Neural progenitor cell (in vitro differentiated cells): ENCODE data around the gene SPECC1L. TPM values are rescaled to one million over a fixed set of nuclear protein-coding genes. Genes with fewer than 3 reads are reported as not detected.

Source experiments
- DNase-seq: peaks from one replicate; pipeline ENCODE4 v3.0.0-alpha.2; 2016; ENCODE audit warnings: low spot score
- H2AFZ ChIP-seq: fragments of 200-600 bp; sonication (generic); replicated peaks from 2 replicates; pipeline ENCODE4 v1.6.1; 2016; ENCODE audit warnings: antibody characterized with exemption
- H3F3A ChIP-seq: fragments of 200-600 bp; sonication (generic); 2 replicates; pipeline ENCODE4 v1.6.1; 2016; ENCODE audit warnings: antibody characterized with exemption, low read depth
- H3K27ac ChIP-seq: fragments of 200-600 bp; sonication (generic); 2 replicates; pipeline ENCODE4 v1.5.1; 2016; ENCODE audit warnings: mild to moderate bottlenecking
- H3K27me3 ChIP-seq: fragments of 200-600 bp; sonication (generic); 2 replicates; pipeline ENCODE4 v1.6.1; 2016; ENCODE audit warnings: mild to moderate bottlenecking, moderate library complexity
- H3K36me3 ChIP-seq: fragments of 200-600 bp; sonication (generic); 2 replicates; pipeline ENCODE4 v1.5.1; 2016
- H3K4me1 ChIP-seq: fragments of 200-600 bp; sonication (generic); 2 replicates; pipeline ENCODE4 v1.6.1; 2016; ENCODE audit warnings: mixed run types
- H3K4me2 ChIP-seq: fragments of 200-600 bp; sonication (generic); 2 replicates; pipeline ENCODE4 v1.6.1; 2016
- H3K4me3 ChIP-seq: fragments of 200-600 bp; sonication (generic); 2 replicates; pipeline ENCODE4 v1.5.1; 2016
- H3K79me2 ChIP-seq: fragments of 200-600 bp; sonication (generic); 2 replicates; pipeline ENCODE4 v1.6.1; 2016; ENCODE audit warnings: low read depth
- H3K9ac ChIP-seq: fragments of 200-600 bp; sonication (generic); 2 replicates; pipeline ENCODE4 v1.6.1; 2016
- H3K9me3 ChIP-seq: fragments of 200-600 bp; sonication (generic); 2 replicates; pipeline ENCODE4 v1.5.1; 2016; ENCODE audit warnings: low read depth
- H4K20me1 ChIP-seq: fragments of 200-600 bp; sonication (generic); 2 replicates; pipeline ENCODE4 v1.6.1; 2016; ENCODE audit warnings: low read depth
- H3K27ac Mint-ChIP-seq: 3 replicates; pipeline ENCODE4 v1.8.0; 2021; ENCODE audit warnings: mixed read lengths
- H3K27me3 Mint-ChIP-seq: 2 replicates; pipeline ENCODE4 v1.8.0; 2022; ENCODE audit warnings: low read depth, mild to moderate bottlenecking, inconsistent platforms, moderate library complexity, mixed read lengths; ENCODE audit not compliant: insufficient read depth
- H3K36me3 Mint-ChIP-seq: 3 replicates; pipeline ENCODE4 v1.8.0; 2021; ENCODE audit warnings: mixed read lengths
- H3K4me1 Mint-ChIP-seq: 3 replicates; pipeline ENCODE4 v1.8.0; 2021; ENCODE audit warnings: mixed read lengths
- H3K4me3 Mint-ChIP-seq: 3 replicates; pipeline ENCODE4 v1.8.0; 2021; ENCODE audit warnings: mild to moderate bottlenecking, moderate library complexity, mixed read lengths
- H3K9me3 Mint-ChIP-seq: 3 replicates; pipeline ENCODE4 v1.8.0; 2020; ENCODE audit warnings: mixed read lengths
- CTCF ChIP-seq: fragments of 200-600 bp; sonication (generic); IDR thresholded peaks from 2 replicates; pipeline ENCODE4 v1.5.1; 2017; ENCODE audit warnings: antibody characterized with exemption, mild to moderate bottlenecking
- EZH2 ChIP-seq: fragments of 200-600 bp; sonication (generic); IDR thresholded peaks from 2 replicates; pipeline ENCODE4 v1.6.1; 2017; ENCODE audit warnings: antibody characterized with exemption, mild to moderate bottlenecking, moderate library complexity
- EZH2phosphoT487 ChIP-seq: fragments of 200-600 bp; sonication (generic); IDR thresholded peaks from 2 replicates; pipeline ENCODE4 v1.6.1; 2017; ENCODE audit warnings: antibody characterized with exemption
- total RNA-seq: library from RNA; depleted of rRNA; stranded (reverse); fragments of >200 nt; gene quantifications from 2 replicates; pipeline ENCODE4 v1.2.3, GENCODE V29; 2015; ENCODE audit warnings: low replicate concordance

SPECC1L gene
- total RNA-seq, 1 donor from 2014 or later = 48.9 TPM

DNA sequence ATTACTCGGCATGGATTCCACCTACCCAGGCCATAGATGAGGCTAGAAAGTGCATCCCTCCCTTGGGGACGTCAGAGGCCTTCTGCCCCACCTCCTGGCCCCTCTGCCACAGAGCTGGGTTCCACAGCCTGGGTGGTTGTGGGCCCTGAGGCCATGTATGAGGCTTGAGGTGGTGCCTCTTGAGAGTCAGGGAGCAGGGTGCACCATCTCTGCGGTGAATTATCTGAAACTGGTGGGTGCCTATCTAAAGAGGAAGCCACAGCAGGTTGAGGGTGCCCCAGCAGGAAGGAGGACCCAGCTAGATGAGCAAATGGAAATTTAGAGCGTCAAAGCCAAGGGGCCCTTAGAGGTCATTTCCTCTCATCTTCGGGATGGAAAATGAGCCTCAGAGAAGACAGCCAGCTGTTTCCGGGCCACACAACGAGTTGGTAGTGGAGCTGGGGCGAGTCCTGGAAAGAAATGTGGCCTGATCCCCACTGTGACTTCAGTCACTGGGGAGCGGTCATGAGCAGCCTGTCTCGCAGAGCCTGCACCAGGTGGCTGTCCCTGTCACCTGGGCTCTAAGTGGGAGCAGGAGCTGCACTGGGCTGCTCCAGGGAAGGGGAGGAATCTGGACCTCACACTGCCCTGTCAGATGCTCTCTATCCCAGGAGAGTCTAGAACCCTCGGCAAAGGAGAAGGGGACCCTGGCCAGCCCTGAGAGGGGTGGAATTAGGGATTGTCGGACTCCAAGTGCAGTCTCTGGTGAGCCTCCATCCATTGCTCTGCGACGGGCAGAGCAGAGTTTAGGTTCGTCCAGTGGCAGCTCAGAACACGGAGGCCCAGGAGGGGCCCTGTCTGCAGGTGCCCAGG is 164.1 kb downstream of the SPECC1L start:
- H2AFZ ChIP-seq = no peak overlapping the region

DNA sequence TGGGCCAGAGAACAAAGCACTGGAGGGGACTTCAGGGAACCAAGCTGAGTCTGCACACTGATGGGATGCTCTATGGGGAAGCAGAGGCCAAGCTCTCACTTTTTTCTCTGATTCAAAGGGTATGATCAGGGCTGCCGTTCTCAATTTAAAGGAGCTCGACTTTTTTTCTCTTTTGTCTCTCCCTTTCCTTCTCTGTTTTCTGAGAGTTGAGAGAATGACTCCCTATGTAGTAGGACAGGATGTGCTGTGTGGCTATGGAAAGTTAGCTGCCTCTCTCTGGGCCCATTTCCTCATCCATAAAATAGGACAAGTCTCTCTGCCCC is 164.7 kb downstream of the SPECC1L start:
- Histone ChIP-seq H3K79me2 (no peaks in the 10 kb centered on the region), H3K27ac (no peak overlapping the region), H3K36me3 (no peaks in the 10 kb centered on the region), H3K4me2 (no peak overlapping the region), H4K20me1 (no peaks in the 10 kb centered on the region), H2AFZ (no peak overlapping the region), H3K4me1 (no peaks in the 10 kb centered on the region), H3F3A (no peaks in the 10 kb centered on the region), H3K9me3 (no peaks in the 10 kb centered on the region), H3K27me3 (no peaks in the 10 kb centered on the region), H3K9ac (no peak overlapping the region), H3K4me3 (no peak overlapping the region)
- no peak overlapping the region for H3K27ac Mint-ChIP-seq
- H3K27me3 Mint-ChIP-seq = peaks cover 8% of the 10 kb centered on the region
- no peak for TF ChIP-seq EZH2
- TF ChIP-seq CTCF = no peak
- TF ChIP-seq EZH2phosphoT487 = no peak
- no peak overlapping the region for H3K4me3 Mint-ChIP-seq
- H3K36me3 Mint-ChIP-seq = no peaks in the 10 kb centered on the region
- no peaks in the 10 kb centered on the region for H3K9me3 Mint-ChIP-seq
- peaks cover 10% of the 10 kb centered on the region for H3K4me1 Mint-ChIP-seq
- DNase-seq = no peak

More for the DNA sequence above, 164.1 kb downstream of the SPECC1L start:
- Histone ChIP-seq H3K4me3 (no peak overlapping the region), H3F3A (no peaks in the 10 kb centered on the region), H3K27ac (no peak overlapping the region), H3K9ac (no peak overlapping the region), H3K27me3 (no peaks in the 10 kb centered on the region), H3K79me2 (no peaks in the 10 kb centered on the region), H4K20me1 (no peaks in the 10 kb centered on the region), H3K4me2 (no peak overlapping the region), H3K9me3 (no peaks in the 10 kb centered on the region), H3K36me3 (no peaks in the 10 kb centered on the region), H3K4me1 (no peaks in the 10 kb centered on the region)
- H3K27me3 Mint-ChIP-seq = peaks cover 8% of the 10 kb centered on the region
- TF ChIP-seq EZH2phosphoT487 (no peak), CTCF (no peak), EZH2 (no peak)
- no peaks in the 10 kb centered on the region for H3K36me3 Mint-ChIP-seq
- no peak for DNase-seq
- H3K27ac Mint-ChIP-seq = peak overlapping the region; percentile 46
- H3K4me1 Mint-ChIP-seq = peaks cover 10% of the 10 kb centered on the region
- H3K4me3 Mint-ChIP-seq = no peak overlapping the region
- no peaks in the 10 kb centered on the region for H3K9me3 Mint-ChIP-seq

DNA sequence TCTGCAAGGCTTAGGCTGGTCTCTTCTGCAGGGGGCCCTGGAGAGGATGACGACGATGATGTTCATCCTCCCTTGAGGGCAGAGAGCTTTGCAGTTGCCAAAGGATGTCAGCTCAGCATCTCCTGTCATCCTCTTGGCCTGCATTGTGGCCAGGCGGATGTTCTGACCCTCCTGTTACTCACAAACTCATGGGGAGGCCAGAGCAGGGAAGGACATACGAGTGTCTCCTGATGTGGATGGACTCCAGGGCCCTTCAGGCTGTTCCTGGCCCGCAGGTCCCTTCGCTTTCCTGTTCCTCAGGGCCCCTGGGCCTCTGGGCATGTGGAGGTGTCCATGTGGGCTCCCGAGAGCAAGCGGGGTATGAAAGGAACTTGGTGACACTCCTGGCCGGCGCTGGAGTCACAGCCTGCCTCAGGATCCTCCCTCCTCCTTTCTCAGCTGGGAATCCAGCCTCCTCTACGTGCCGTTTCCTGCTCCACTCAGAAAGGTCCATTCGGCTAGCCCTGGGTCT is 165.3 kb downstream of the SPECC1L start:
- H3K27me3 ChIP-seq = no peaks in the 10 kb centered on the region
- Mint-ChIP-seq H3K27me3 (peaks cover 8% of the 10 kb centered on the region), H3K27ac (no peak overlapping the region), H3K4me3 (no peak overlapping the region), H3K36me3 (no peaks in the 10 kb centered on the region), H3K9me3 (peaks cover 3% of the 10 kb centered on the region), H3K4me1 (peaks cover 10% of the 10 kb centered on the region)
- H3K9me3 ChIP-seq = no peaks in the 10 kb centered on the region
- H3K9ac ChIP-seq = no peak overlapping the region
- DNase-seq = no peak
- no peaks in the 10 kb centered on the region for H3K4me1 ChIP-seq
- no peaks in the 10 kb centered on the region for H4K20me1 ChIP-seq
- H3K27ac ChIP-seq = no peak overlapping the region
- H3K4me2 ChIP-seq = no peak overlapping the region
- no peak for TF ChIP-seq CTCF
- no peak for TF ChIP-seq EZH2
- no peak for TF ChIP-seq EZH2phosphoT487
- H3K36me3 ChIP-seq = no peaks in the 10 kb centered on the region
- no peak overlapping the region for H2AFZ ChIP-seq
- H3K4me3 ChIP-seq = no peak overlapping the region
- H3F3A ChIP-seq = no peaks in the 10 kb centered on the region
- H3K79me2 ChIP-seq = no peaks in the 10 kb centered on the region
